K562 (cell line): ENCODE results near the gene FBXO11. TPM values are rescaled to one million over a fixed set of nuclear protein-coding genes. Genes with fewer than 3 reads are reported as not detected.

Experiments used
- CBFB ChIP-seq: sonication (generic); formaldehyde crosslinking; IDR thresholded peaks from 2 replicates; pipeline ENCODE4 v1.4.0; 2020; ENCODE audit warnings: mild to moderate bottlenecking, missing genetic modification reagents
- CC2D1A ChIP-seq: fragments of 450-650 bp; IDR thresholded peaks from 2 replicates; pipeline ENCODE4 v1.6.1; 2017; ENCODE audit warnings: mild to moderate bottlenecking
- DDX20 ChIP-seq: fragments of 450-650 bp; IDR thresholded peaks from 2 replicates; pipeline ENCODE4 v1.6.1; 2016; ENCODE audit warnings: missing genetic modification characterization, low read depth, mild to moderate bottlenecking, missing compliant biosample characterization, moderate library complexity
- EWSR1 ChIP-seq: fragments of 450-650 bp; IDR thresholded peaks from 2 replicates; pipeline ENCODE4 v1.6.1; 2018; ENCODE audit warnings: borderline replicate concordance, mild to moderate bottlenecking, low read depth, moderate library complexity; ENCODE audit not compliant: partially characterized antibody
- FOXA1 ChIP-seq: fragments of 450-650 bp; IDR thresholded peaks from 2 replicates; pipeline ENCODE4 v1.6.1; 2016; ENCODE audit warnings: mild to moderate bottlenecking, borderline replicate concordance
- HOXB6 ChIP-seq: fragments of 250-450 bp; sonication (Bioruptor Pico); IDR thresholded peaks from 2 replicates; pipeline ENCODE4 v1.5.1; 2022; ENCODE audit warnings: mild to moderate bottlenecking, borderline replicate concordance
- KAT7 ChIP-seq: sonication (generic); formaldehyde crosslinking; IDR thresholded peaks from 2 replicates; pipeline ENCODE4 v1.8.0; 2022; ENCODE audit warnings: missing genetic modification reagents, mild to moderate bottlenecking, borderline replicate concordance
- KDM4B ChIP-seq, 2 experiments: fragments of 450-650 bp in 1 of 2; sonication (generic) in 1 of 2; IDR thresholded peaks; 2 replicates each; pipeline ENCODE4 v1.6.1; 2016 to 2017; ENCODE audit warnings: borderline replicate concordance in 2 of 2, antibody characterized with exemption in 1 of 2, low read depth in 1 of 2, mild to moderate bottlenecking in 1 of 2
- MAX ChIP-seq: sonication (generic); formaldehyde crosslinking; IDR thresholded peaks from 2 replicates; pipeline ENCODE4 v1.9.0; 2022; ENCODE audit warnings: mild to moderate bottlenecking, missing genetic modification reagents
- MECOM ChIP-seq: fragments of 250-450 bp; sonication (Bioruptor Pico); IDR thresholded peaks from 2 replicates; pipeline ENCODE4 v1.8.0; 2022; ENCODE audit warnings: inconsistent platforms
- NCOR1 ChIP-seq: fragments of 450-650 bp; IDR thresholded peaks from 2 replicates; pipeline ENCODE4 v1.6.1; 2016; ENCODE audit warnings: mild to moderate bottlenecking, moderate library complexity
- NR2F6 ChIP-seq: fragments of 450-650 bp; formaldehyde crosslinking; IDR thresholded peaks from 2 replicates; pipeline ENCODE4 v1.4.0; 2020; ENCODE audit warnings: mild to moderate bottlenecking
- OTX1 ChIP-seq: fragments of 450-650 bp; formaldehyde crosslinking; IDR thresholded peaks from 2 replicates; pipeline ENCODE4 v1.4.0; 2022; ENCODE audit warnings: mild to moderate bottlenecking
- PYGO2 ChIP-seq: fragments of 450-650 bp; IDR thresholded peaks from 2 replicates; pipeline ENCODE4 v1.6.1; 2016; ENCODE audit warnings: mild to moderate bottlenecking, missing genetic modification characterization, moderate library complexity, missing compliant biosample characterization
- SAP30 ChIP-seq: fragments of 200-600 bp; sonication (generic); IDR thresholded peaks from 2 replicates; pipeline ENCODE4 v1.6.1; 2012; ENCODE audit warnings: borderline replicate concordance, low read depth, mild to moderate bottlenecking, moderate library complexity, low read length, control low read depth, inconsistent platforms; ENCODE audit not compliant: insufficient read depth, poor library complexity, severe bottlenecking
- SP1 ChIP-seq: sonication (generic); formaldehyde crosslinking; IDR thresholded peaks from 2 replicates; pipeline ENCODE4 v1.8.1; 2022; ENCODE audit warnings: mild to moderate bottlenecking, missing genetic modification reagents
- TEAD4 ChIP-seq, 2 experiments: sonication (generic) in 1 of 2; formaldehyde crosslinking in 1 of 2; IDR thresholded peaks; 2 replicates each; pipeline versions ENCODE4 v1.6.1 to v1.8.0; 2012 to 2022; ENCODE audit warnings: borderline replicate concordance in 1 of 2, inconsistent platforms in 1 of 2, low read length in 1 of 2, mild to moderate bottlenecking in 1 of 2, missing genetic modification reagents in 1 of 2
- YY1 ChIP-seq, 3 experiments: IDR thresholded peaks; 2 replicates each; pipeline ENCODE4 v1.6.1; 2011; ENCODE audit warnings: low read length in 2 of 3, mild to moderate bottlenecking in 2 of 3, moderate library complexity in 2 of 3, borderline replicate concordance in 1 of 3, control low read depth in 1 of 3, low read depth in 1 of 3; ENCODE audit not compliant: insufficient read depth in 3 of 3, insufficient replicate concordance in 2 of 3, control insufficient read depth in 1 of 3, insufficient read length in 1 of 3; ENCODE audit errors: extremely low read depth in 1 of 3
- ZNF146 ChIP-seq: IDR thresholded peaks from one replicate; pipeline ENCODE4 v1.6.1; 2018; ENCODE audit warnings: missing compliant biosample characterization; ENCODE audit not compliant: unreplicated experiment
- ZNF280A ChIP-seq: fragments of 450-650 bp; IDR thresholded peaks from 2 replicates; pipeline ENCODE4 v1.6.1; 2018; ENCODE audit warnings: mild to moderate bottlenecking, low read depth; ENCODE audit not compliant: partially characterized antibody
- ZZZ3 ChIP-seq: fragments of 450-650 bp; IDR thresholded peaks from 2 replicates; pipeline ENCODE4 v1.6.1; 2016; ENCODE audit warnings: antibody characterized with exemption, mild to moderate bottlenecking, moderate library complexity
- polyA plus RNA-seq, 8 experiments: library from polyadenylated mRNA; depleted of rRNA in 4 of 8; stranded (reverse) in 5 of 8; unstranded in 3 of 8; fragments of >200 nt; fragmentation: Nextera tagmentation in 2 of 8; fragmentation: Illumina TruSeq in 1 of 8; extraction: Ambion mirVana in 2 of 8; extraction: Trizol in 1 of 8; gene quantifications; 2 replicates each; pipeline versions ENCODE4 v1.2.1 to v1.2.3, GENCODE V29; 2011 to 2014; ENCODE audit warnings: inconsistent platforms in 1 of 8, missing spikeins in 1 of 8
- total RNA-seq, 7 experiments: library from RNA; depleted of rRNA in 6 of 7; stranded (reverse); fragments of >200 nt in 6 of 7; fragmentation: Illumina TruSeq in 2 of 7; extraction: Trizol in 2 of 7; gene quantifications; 2 replicates each; pipeline versions ENCODE4 v1.2.1 to v1.2.3, GENCODE V29; 2011 to 2021; ENCODE audit warnings: low replicate concordance in 1 of 7
- TF ChIP-seq, protein P1 (sequence below): fragments of 250-450 bp; sonication (Bioruptor Pico); IDR thresholded peaks from 2 replicates; pipeline ENCODE4 v1.4.0; 2020
- TF ChIP-seq, protein P2 (sequence below): fragments of 250-450 bp; sonication (Bioruptor Pico); IDR thresholded peaks from 2 replicates; pipeline ENCODE4 v1.6.1; 2021; ENCODE audit warnings: mild to moderate bottlenecking

FBXO11 gene
- total and polyA plus RNA-seq, 9 of the 15 experiments (the other 6 are each of a cell fraction or from before 2014, with no cell fraction given), result 8.8 to 44.5 (median 24.1) TPM

DNA sequence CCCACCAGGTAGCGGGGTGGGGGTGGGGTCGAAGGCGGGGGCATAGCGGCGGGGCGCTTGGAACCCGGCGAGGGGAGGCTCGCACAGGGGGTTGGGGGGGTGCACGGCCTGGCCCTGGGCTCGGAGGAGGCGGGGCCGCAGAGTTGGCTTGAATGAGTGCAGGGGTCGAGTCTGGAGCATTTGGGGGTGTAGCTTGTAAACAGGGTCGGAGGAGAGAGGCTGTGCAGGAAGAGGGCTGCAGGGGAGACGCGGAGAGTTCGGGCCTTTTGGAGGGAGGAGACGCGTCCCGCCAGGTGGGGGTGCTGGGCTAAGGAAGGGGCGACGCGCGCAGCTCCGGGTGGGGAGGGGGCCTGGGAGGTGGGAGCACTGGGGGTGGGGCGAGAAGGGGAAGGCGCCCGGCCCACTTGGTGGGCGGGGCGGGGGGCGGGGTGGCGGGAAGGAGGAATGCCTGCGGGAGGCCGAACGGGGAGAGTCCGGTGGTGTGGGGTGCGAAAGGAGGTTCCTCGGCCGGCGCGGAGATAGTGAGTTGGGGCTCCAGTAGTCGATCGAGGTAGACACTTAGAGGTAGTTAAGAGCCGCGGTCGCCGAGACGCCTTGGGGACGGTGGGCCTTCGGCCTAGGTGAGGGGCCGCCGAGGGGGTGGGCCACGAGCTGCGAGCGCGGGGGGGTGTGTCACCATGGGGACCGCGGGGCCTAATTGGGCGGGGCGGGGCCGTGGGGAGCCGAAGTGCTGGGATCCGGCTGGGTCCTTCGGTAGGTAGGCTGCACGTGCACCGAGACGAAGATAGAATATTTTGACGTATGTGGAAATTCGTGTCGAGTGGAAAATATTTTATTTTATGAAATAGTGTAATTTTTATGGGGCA lies 122.6 kb downstream of the FBXO11 start (continued):
- TF ChIP-seq ZNF146 (CRISPR knock-in tag), result no peak
- no peak for TF ChIP-seq OTX1 (CRISPR knock-in tag)
- TF ChIP-seq ZNF280A, result no peak
- TF ChIP-seq, protein P1, sequence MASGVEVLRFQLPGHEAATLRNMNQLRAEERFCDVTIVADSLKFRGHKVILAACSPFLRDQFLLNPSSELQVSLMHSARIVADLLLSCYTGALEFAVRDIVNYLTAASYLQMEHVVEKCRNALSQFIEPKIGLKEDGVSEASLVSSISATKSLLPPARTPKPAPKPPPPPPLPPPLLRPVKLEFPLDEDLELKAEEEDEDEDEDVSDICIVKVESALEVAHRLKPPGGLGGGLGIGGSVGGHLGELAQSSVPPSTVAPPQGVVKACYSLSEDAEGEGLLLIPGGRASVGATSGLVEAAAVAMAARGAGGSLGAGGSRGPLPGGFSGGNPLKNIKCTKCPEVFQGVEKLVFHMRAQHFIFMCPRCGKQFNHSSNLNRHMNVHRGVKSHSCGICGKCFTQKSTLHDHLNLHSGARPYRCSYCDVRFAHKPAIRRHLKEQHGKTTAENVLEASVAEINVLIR (CRISPR knock-in tag), result no peak
- no peak for TF ChIP-seq DDX20 (tag)
- no peak for TF ChIP-seq CBFB (CRISPR knock-in tag)
- TF ChIP-seq YY1 (IDR thresholded peaks at IDR 0.05; ENCODE audit: borderline replicate concordance in 1 of 3, control insufficient read depth in 1 of 3, extremely low read depth in 1 of 3, insufficient read depth in 3 of 3, insufficient read length in 1 of 3, insufficient replicate concordance in 2 of 3, low read depth in 1 of 3, low read length in 2 of 3), result no peak
- peak; percentile 39; the same call in 1 of the 2 replicates for TF ChIP-seq SP1
- no peak for TF ChIP-seq EWSR1
- no peak for TF ChIP-seq MAX (CRISPR knock-in tag)
- no peak for TF ChIP-seq PYGO2
- TF ChIP-seq SAP30, result peak; percentile 81
- TF ChIP-seq FOXA1, result no peak
- TF ChIP-seq, protein P2, sequence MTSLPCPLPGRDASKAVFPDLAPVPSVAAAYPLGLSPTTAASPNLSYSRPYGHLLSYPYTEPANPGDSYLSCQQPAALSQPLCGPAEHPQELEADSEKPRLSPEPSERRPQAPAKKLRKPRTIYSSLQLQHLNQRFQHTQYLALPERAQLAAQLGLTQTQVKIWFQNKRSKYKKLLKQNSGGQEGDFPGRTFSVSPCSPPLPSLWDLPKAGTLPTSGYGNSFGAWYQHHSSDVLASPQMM, result no peak
- no peak for TF ChIP-seq ZZZ3
- TF ChIP-seq HOXB6 (CRISPR knock-in tag), result no peak
- TF ChIP-seq KAT7, result no peak
- no peak for TF ChIP-seq CC2D1A
- TF ChIP-seq MECOM (CRISPR knock-in tag), result no peak
- TF ChIP-seq NR2F6 (CRISPR knock-in tag), result no peak
- no peak for TF ChIP-seq NCOR1
- no peak for TF ChIP-seq KDM4B (IDR thresholded peaks at IDR 0.05; ENCODE audit: borderline replicate concordance in 2 of 2, low read depth in 1 of 2)
- no peak for TF ChIP-seq TEAD4 (IDR thresholded peaks at IDR 0.05; ENCODE audit: low read length)
- no peak for TF ChIP-seq TEAD4 (CRISPR knock-in tag; IDR thresholded peaks at IDR 0.05; ENCODE audit: borderline replicate concordance)
